Esophagus muscularis mucosa (tissue), 4 donors: ENCODE results near the gene HIC1. TPM values are rescaled to one million over a fixed set of nuclear protein-coding genes. Genes with fewer than 3 reads are reported as not detected.
A peak's percentile ranks its signal among the peaks of the same experiment; 100 is the strongest.

Experiments
- DNase-seq: peaks from one replicate; pipeline ENCODE4 v3.0.0-alpha.2; 2017; ENCODE audit errors: extremely low spot score
- H3K27ac ChIP-seq, 4 donors: fragments of 200-600 bp; sonication (generic); replicated peaks in 1 of 4; 1 replicate in 3 of 4; 2 replicates in 1 of 4; pipeline ENCODE4 v1.5.1; 2016 to 2019; ENCODE audit warnings: mild to moderate bottlenecking in 1 of 4
- H3K27me3 ChIP-seq, 4 donors: fragments of 200-600 bp; sonication (generic); one replicate each; pipeline versions ENCODE4 v1.5.1 to v1.6.0; 2016 to 2019
- H3K36me3 ChIP-seq, 4 donors: fragments of 200-600 bp; sonication (generic); one replicate each; pipeline ENCODE4 v1.5.1; 2016 to 2019
- H3K4me1 ChIP-seq, 4 donors: fragments of 200-600 bp; sonication (generic); one replicate each; pipeline ENCODE4 v1.5.1; 2016 to 2019
- H3K4me3 ChIP-seq, 4 donors: fragments of 200-600 bp; sonication (generic); 1 replicate in 2 of 4; 2 replicates in 2 of 4; pipeline ENCODE4 v1.5.1; 2016 to 2019; ENCODE audit warnings: mild to moderate bottlenecking in 4 of 4, moderate library complexity in 1 of 4
- H3K9me3 ChIP-seq, 4 donors: fragments of 200-600 bp; sonication (generic); 1 replicate in 3 of 4; 2 replicates in 1 of 4; pipeline ENCODE4 v1.5.1; 2016 to 2019
- CTCF ChIP-seq, 3 experiments: fragments of 200-600 bp in 2 of 3; fragments of 450-650 bp in 1 of 3; sonication (generic) in 2 of 3; IDR thresholded peaks; one replicate each; pipeline ENCODE4 v1.5.1; 2017 to 2019; ENCODE audit warnings: antibody characterized with exemption in 3 of 3, mild to moderate bottlenecking in 2 of 3, moderate library complexity in 1 of 3
- EP300 ChIP-seq: sonication (generic); formaldehyde crosslinking; IDR thresholded peaks from one replicate; pipeline ENCODE4 v1.6.1; 2017; ENCODE audit warnings: antibody characterized with exemption
- POLR2A ChIP-seq: fragments of 450-650 bp; IDR thresholded peaks from one replicate; pipeline ENCODE4 v1.6.1; 2017; ENCODE audit warnings: antibody characterized with exemption, moderate library complexity, mild to moderate bottlenecking, low read depth
- POLR2AphosphoS5 ChIP-seq, 2 donors: sonication (generic); formaldehyde crosslinking; IDR thresholded peaks; one replicate each; pipeline ENCODE4 v1.6.1; 2017; ENCODE audit warnings: antibody characterized with exemption in 2 of 2
- WGBS: methylation state at CpG from one replicate; pipeline ENCODE4 v1.1.5; 2018; 5-methylcytosine and 5-hydroxymethylcytosine counted together
- intact Hi-C: fragments of 100-400 bp; cut with DNase I; formaldehyde crosslinking; loops from one replicate; pipeline ENCODE4 v1.15.1; 2023
- total RNA-seq, 4 donors: library from RNA; depleted of rRNA; stranded (reverse); fragments of >200 nt; gene quantifications; one replicate each; pipeline versions ENCODE4 v1.1.0 to v1.2.1, GENCODE V29; 2016

The HIC1 gene
- total RNA-seq, 4 donors from 2014 or later: 48.6 to 86.4 (median 54.9) TPM

GRCh38 chr17:2057760-2058585 is 3.1 kb downstream of the HIC1 start:
- peak overlapping the region; percentile 66 to 84 (median 72) for H3K4me3 ChIP-seq
- peaks cover 3 to 26% (median 17%) of the 10 kb centered on the region in 4 donors for H3K36me3 ChIP-seq
- H3K27me3 ChIP-seq: peaks cover 0 to 25% (median 0%) of the 10 kb centered on the region in 4 donors
- H3K4me1 ChIP-seq: peaks cover 69 to 100% (median 96%) of the 10 kb centered on the region in 4 donors
- H3K9me3 ChIP-seq: no peaks in the 10 kb centered on the region
- WGBS: 69% methylated on average over 24 of the region's 98 CpGs
- no peak for TF ChIP-seq POLR2AphosphoS5 (IDR thresholded peaks at IDR 0.05)
- TF ChIP-seq EP300: no peak
- no peak for TF ChIP-seq POLR2A
- intact Hi-C loops: loop anchor here (5.0 kb wide), 1 partner anchor 119 kb away; no protein-coding TSS in a partner anchor
- peak overlapping the region; percentile 90 to 97 (median 92) for H3K27ac ChIP-seq
- DNase-seq: no peak

DNA sequence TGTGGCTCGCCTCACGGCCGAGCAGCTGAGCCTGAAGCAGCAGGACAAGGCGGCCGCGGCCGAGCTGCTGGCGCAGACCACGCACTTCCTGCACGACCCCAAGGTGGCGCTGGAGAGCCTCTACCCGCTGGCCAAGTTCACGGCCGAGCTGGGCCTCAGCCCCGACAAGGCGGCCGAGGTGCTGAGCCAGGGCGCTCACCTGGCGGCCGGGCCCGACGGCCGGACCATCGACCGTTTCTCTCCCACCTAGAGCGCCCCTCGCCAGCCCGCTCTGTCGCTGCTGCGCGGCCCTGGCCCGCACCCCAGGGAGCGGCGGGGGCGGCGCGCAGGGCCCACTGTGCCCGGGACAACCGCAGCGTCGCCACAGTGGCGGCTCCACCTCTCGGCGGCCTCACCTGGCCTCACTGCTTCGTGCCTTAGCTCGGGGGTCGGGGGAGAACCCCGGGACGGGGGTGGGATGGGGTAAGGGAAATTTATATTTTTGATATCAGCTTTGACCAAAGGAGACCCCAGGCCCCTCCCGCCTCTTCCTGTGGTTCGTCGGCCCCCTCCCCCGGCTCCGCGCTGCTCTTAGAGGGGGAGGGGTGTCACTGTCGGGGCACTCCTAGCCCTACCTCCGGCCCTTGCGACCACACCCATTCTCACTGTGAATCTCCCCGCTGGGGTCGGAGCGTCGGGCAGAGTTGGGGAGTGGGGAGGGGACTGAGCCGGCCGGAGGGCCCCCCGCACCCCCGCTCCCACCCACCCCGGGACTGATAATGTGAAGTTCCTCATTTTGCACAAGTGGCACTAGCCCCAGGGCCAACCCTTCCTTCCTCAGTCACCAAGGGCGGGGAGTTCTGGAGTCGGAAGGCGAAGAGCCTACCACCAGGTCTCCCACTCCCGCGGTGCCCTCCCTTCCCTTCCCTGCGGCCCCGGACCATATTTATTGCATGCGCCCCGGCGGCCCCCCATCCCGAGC is 4.0 kb downstream of the HIC1 start:
- 40% methylated on average over 24 of the region's 78 CpGs for WGBS
- peak overlapping the region; percentile 66 to 84 (median 72) for H3K4me3 ChIP-seq
- peak overlapping the region; percentile 90 to 97 (median 92) for H3K27ac ChIP-seq
- no peak for TF ChIP-seq EP300
- peak; percentile 59 to 80 (median 69) for TF ChIP-seq CTCF (IDR thresholded peaks at IDR 0.05)
- peak; percentile 41 to 55 for TF ChIP-seq POLR2AphosphoS5 (IDR thresholded peaks at IDR 0.05)
- peaks cover 0 to 16% (median 0%) of the 10 kb centered on the region in 4 donors for H3K27me3 ChIP-seq
- H3K4me1 ChIP-seq: peaks cover 71 to 100% (median 96%) of the 10 kb centered on the region in 4 donors
- H3K9me3 ChIP-seq: no peaks in the 10 kb centered on the region
- H3K36me3 ChIP-seq: peaks cover 3 to 26% (median 20%) of the 10 kb centered on the region in 4 donors
- intact Hi-C loops: loop anchor here (5.0 kb wide), 1 partner anchor 118 kb away; no protein-coding TSS in a partner anchor
- peak; percentile 92 for DNase-seq

GRCh38 chr17:2059547-2060384 is 4.9 kb downstream of the HIC1 start:
- 56% methylated on average over 19 of the region's 21 CpGs for WGBS

GRCh38 chr17:2060385-2060658 is 5.4 kb downstream of the HIC1 start:
- 67% methylated on average over 6 of the region's 6 CpGs for WGBS
- no peaks in the 10 kb centered on the region for H3K9me3 ChIP-seq
- H3K27me3 ChIP-seq: peaks cover 0 to 4% (median 0%) of the 10 kb centered on the region in 4 donors
- DNase-seq: no peak
- H3K36me3 ChIP-seq: peaks cover 3 to 37% (median 29%) of the 10 kb centered on the region in 4 donors
- intact Hi-C loops: no loop called here
- TF ChIP-seq POLR2AphosphoS5 (IDR thresholded peaks at IDR 0.05) (no peak), EP300 (no peak), CTCF (IDR thresholded peaks at IDR 0.05) (no peak), POLR2A (no peak)
- peaks cover 71 to 100% (median 97%) of the 10 kb centered on the region in 4 donors for H3K4me1 ChIP-seq
- H3K27ac ChIP-seq: peak overlapping the region; percentile 90 to 97 (median 92)
- H3K4me3 ChIP-seq: peak overlapping the region in 2 of 4 donors; percentile 10 to 66

More at GRCh38 chr17:2059547-2060384, 4.9 kb downstream of the HIC1 start:
- intact Hi-C loops: loop anchor here (5.0 kb wide), 1 partner anchor 118 kb away; no protein-coding TSS in a partner anchor
- no peak for TF ChIP-seq EP300
- no peak for TF ChIP-seq POLR2A
- no peak for TF ChIP-seq POLR2AphosphoS5 (IDR thresholded peaks at IDR 0.05)
- no peak for TF ChIP-seq CTCF (IDR thresholded peaks at IDR 0.05)
- Histone ChIP-seq H3K36me3 (peaks cover 3 to 31% (median 26%) of the 10 kb centered on the region in 4 donors), H3K27me3 (peaks cover 0 to 7% (median 0%) of the 10 kb centered on the region in 4 donors), H3K4me1 (peaks cover 71 to 100% (median 96%) of the 10 kb centered on the region in 4 donors), H3K9me3 (no peaks in the 10 kb centered on the region), H3K4me3 (peak overlapping the region; percentile 66 to 84 (median 72)), H3K27ac (peak overlapping the region; percentile 90 to 97 (median 92))
- DNase-seq: no peak
